Mucosa of stomach (tissue), 1 donor: ENCODE data around the gene RALA.

Source experiments
- H3K27me3 ChIP-seq: one replicate; pipeline ENCODE4 v1.7.0; 2013; ENCODE audit warnings: mild to moderate bottlenecking, low read length; ENCODE audit not compliant: control insufficient read depth, insufficient read depth
- H3K36me3 ChIP-seq: one replicate; pipeline ENCODE4 v1.7.0; 2013; ENCODE audit warnings: low read length; ENCODE audit not compliant: control insufficient read depth, insufficient read depth
- H3K4me1 ChIP-seq: one replicate; pipeline ENCODE4 v1.7.0; 2013; ENCODE audit warnings: mild to moderate bottlenecking, low read length; ENCODE audit not compliant: control insufficient read depth, insufficient read depth
- H3K4me3 ChIP-seq: one replicate; pipeline ENCODE4 v1.7.0; 2013; ENCODE audit warnings: low read length
- H3K9ac ChIP-seq: one replicate; pipeline ENCODE4 v1.7.0; 2013; ENCODE audit warnings: mild to moderate bottlenecking, low read length, moderate library complexity
- H3K9me3 ChIP-seq: one replicate; pipeline ENCODE4 v1.7.0; 2013; ENCODE audit warnings: mild to moderate bottlenecking, low read length, moderate library complexity; ENCODE audit not compliant: control insufficient read depth
- donor health status: Pancreatic carcinoma.

Gene RALA

GRCh38 chr7:39633563-39634477, 10.4 kb downstream of the RALA start:
- Histone ChIP-seq H3K9me3 (no peaks in the 10 kb centered on the region), H3K36me3 (no peaks in the 10 kb centered on the region), H3K4me1 (peaks cover 21% of the 10 kb centered on the region), H3K9ac (no peak overlapping the region), H3K4me3 (no peak overlapping the region), H3K27me3 (no peaks in the 10 kb centered on the region)

GRCh38 chr7:39634478-39634805, 11.1 kb downstream of the RALA start:
- Histone ChIP-seq H3K4me3 (no peak overlapping the region), H3K9me3 (no peaks in the 10 kb centered on the region), H3K27me3 (no peaks in the 10 kb centered on the region), H3K4me1 (peaks cover 21% of the 10 kb centered on the region), H3K9ac (no peak overlapping the region), H3K36me3 (no peaks in the 10 kb centered on the region)

GRCh38 chr7:39637400-39637799, 14.0 kb downstream of the RALA start:
- peaks cover 33% of the 10 kb centered on the region for H3K4me1 ChIP-seq
- H3K36me3 ChIP-seq = no peaks in the 10 kb centered on the region
- no peak overlapping the region for H3K4me3 ChIP-seq
- no peak overlapping the region for H3K9ac ChIP-seq
- H3K9me3 ChIP-seq = no peaks in the 10 kb centered on the region
- no peaks in the 10 kb centered on the region for H3K27me3 ChIP-seq

GRCh38 chr7:39637963-39638485, 14.7 kb downstream of the RALA start:
- Histone ChIP-seq H3K4me3 (no peak overlapping the region), H3K4me1 (peaks cover 38% of the 10 kb centered on the region), H3K9ac (no peak overlapping the region), H3K36me3 (no peaks in the 10 kb centered on the region), H3K9me3 (no peaks in the 10 kb centered on the region), H3K27me3 (no peaks in the 10 kb centered on the region)

GRCh38 chr7:39642896-39643295, 19.5 kb downstream of the RALA start:
- Histone ChIP-seq H3K36me3 (no peaks in the 10 kb centered on the region), H3K4me3 (no peak overlapping the region), H3K27me3 (no peaks in the 10 kb centered on the region), H3K9ac (no peak overlapping the region), H3K9me3 (no peaks in the 10 kb centered on the region), H3K4me1 (peaks cover 24% of the 10 kb centered on the region)

- H3K4me3 ChIP-seq = no peak overlapping the region
- H3K9ac ChIP-seq = no peak overlapping the region
- no peaks in the 10 kb centered on the region for H3K36me3 ChIP-seq
- H3K27me3 ChIP-seq = no peaks in the 10 kb centered on the region
- no peaks in the 10 kb centered on the region for H3K9me3 ChIP-seq
- peaks cover 24% of the 10 kb centered on the region for H3K4me1 ChIP-seq
Observed at GRCh38 chr7:39644170-39644569, 20.8 kb downstream of the RALA start.

GRCh38 chr7:39645482-39646407, 22.4 kb downstream of the RALA start:
- Histone ChIP-seq H3K4me3 (no peak overlapping the region), H3K4me1 (peaks cover 26% of the 10 kb centered on the region), H3K9ac (no peak overlapping the region), H3K36me3 (no peaks in the 10 kb centered on the region), H3K9me3 (no peaks in the 10 kb centered on the region), H3K27me3 (no peaks in the 10 kb centered on the region)

GRCh38 chr7:39647816-39648215, 24.4 kb downstream of the RALA start:
- Histone ChIP-seq H3K4me1 (peaks cover 19% of the 10 kb centered on the region), H3K9ac (no peak overlapping the region), H3K9me3 (no peaks in the 10 kb centered on the region), H3K4me3 (no peak overlapping the region), H3K27me3 (no peaks in the 10 kb centered on the region), H3K36me3 (no peaks in the 10 kb centered on the region)

GRCh38 chr7:39650676-39651075, 27.3 kb downstream of the RALA start:
- H3K4me1 ChIP-seq = peaks cover 16% of the 10 kb centered on the region
- H3K27me3 ChIP-seq = no peaks in the 10 kb centered on the region
- no peak overlapping the region for H3K4me3 ChIP-seq
- no peaks in the 10 kb centered on the region for H3K9me3 ChIP-seq
- no peaks in the 10 kb centered on the region for H3K36me3 ChIP-seq
- H3K9ac ChIP-seq = no peak overlapping the region

GRCh38 chr7:39651265-39651664, 27.9 kb downstream of the RALA start:
- H3K4me1 ChIP-seq = peaks cover 16% of the 10 kb centered on the region
- H3K27me3 ChIP-seq = no peaks in the 10 kb centered on the region
- no peak overlapping the region for H3K9ac ChIP-seq
- H3K9me3 ChIP-seq = no peaks in the 10 kb centered on the region
- H3K4me3 ChIP-seq = no peak overlapping the region
- no peaks in the 10 kb centered on the region for H3K36me3 ChIP-seq

GRCh38 chr7:39656415-39656814, 33.0 kb downstream of the RALA start:
- H3K4me1 ChIP-seq = peaks cover 7% of the 10 kb centered on the region

More at GRCh38 chr7:39656415-39656814, 33.0 kb downstream of the RALA start:
- no peak overlapping the region for H3K4me3 ChIP-seq
- H3K36me3 ChIP-seq = peaks cover 2% of the 10 kb centered on the region
- H3K9ac ChIP-seq = no peak overlapping the region
- no peaks in the 10 kb centered on the region for H3K9me3 ChIP-seq
- H3K27me3 ChIP-seq = no peaks in the 10 kb centered on the region
